Trophoblast cell (in vitro differentiated cells and primary cell): Measurements from ENCODE around the gene WDR48.

Experiments used
- DNase-seq, 2 donors: peaks; one replicate each; pipeline ENCODE4 v3.0.0-alpha.2; 2016
- H2AFZ ChIP-seq: 2 replicates; pipeline ENCODE4 v1.6.1; 2013; ENCODE audit warnings: low read length, moderate library complexity, mild to moderate bottlenecking; ENCODE audit not compliant: insufficient read depth, poor library complexity
- H2AK5ac ChIP-seq: 2 replicates; pipeline ENCODE4 v1.6.1; 2013; ENCODE audit warnings: mild to moderate bottlenecking, low read length
- H2BK120ac ChIP-seq: 2 replicates; pipeline ENCODE4 v1.6.1; 2013; ENCODE audit warnings: low read length, mild to moderate bottlenecking, moderate library complexity; ENCODE audit not compliant: insufficient read depth, poor library complexity
- H2BK12ac ChIP-seq: 2 replicates; pipeline ENCODE4 v1.6.1; 2013; ENCODE audit warnings: mild to moderate bottlenecking, low read length, moderate library complexity
- H2BK5ac ChIP-seq: 2 replicates; pipeline ENCODE4 v1.6.1; 2013; ENCODE audit warnings: low read length, low read depth, moderate library complexity, mild to moderate bottlenecking; ENCODE audit not compliant: poor library complexity
- H3K14ac ChIP-seq: 2 replicates; pipeline ENCODE4 v1.6.1; 2013; ENCODE audit warnings: mild to moderate bottlenecking, low read length
- H3K18ac ChIP-seq: 2 replicates; pipeline ENCODE4 v1.6.1; 2013; ENCODE audit warnings: mild to moderate bottlenecking, low read length
- H3K23ac ChIP-seq: 2 replicates; pipeline ENCODE4 v1.6.1; 2013; ENCODE audit warnings: low read length
- H3K27ac ChIP-seq: 2 replicates; pipeline ENCODE4 v1.5.1; 2013; ENCODE audit warnings: low read depth, mild to moderate bottlenecking, inconsistent platforms, low read length, moderate library complexity
- H3K27me3 ChIP-seq: 2 replicates; pipeline ENCODE4 v1.6.1; 2013; ENCODE audit warnings: inconsistent platforms, mild to moderate bottlenecking, low read length, moderate library complexity; ENCODE audit not compliant: insufficient read depth
- H3K36me3 ChIP-seq, 2 experiments: 1 replicate in 1 of 2; 2 replicates in 1 of 2; pipeline ENCODE4 v1.6.1; 2013; ENCODE audit warnings: low read length in 2 of 2, mild to moderate bottlenecking in 2 of 2, moderate library complexity in 1 of 2; ENCODE audit not compliant: insufficient read depth in 2 of 2, control insufficient read depth in 1 of 2
- H3K4ac ChIP-seq: 2 replicates; pipeline ENCODE4 v1.6.1; 2013; ENCODE audit warnings: low read depth, mild to moderate bottlenecking, low read length, moderate library complexity
- H3K4me1 ChIP-seq, 2 experiments: 1 replicate in 1 of 2; 2 replicates in 1 of 2; pipeline ENCODE4 v1.6.1; 2013; ENCODE audit warnings: low read length in 2 of 2, mild to moderate bottlenecking in 2 of 2, moderate library complexity in 1 of 2; ENCODE audit not compliant: insufficient read depth in 2 of 2, control insufficient read depth in 1 of 2
- H3K4me2 ChIP-seq: 2 replicates; pipeline ENCODE4 v1.6.1; 2013; ENCODE audit warnings: inconsistent platforms, mild to moderate bottlenecking, low read length, moderate library complexity
- H3K4me3 ChIP-seq: 2 replicates; pipeline ENCODE4 v1.5.1; 2013; ENCODE audit warnings: mild to moderate bottlenecking, low read depth, low read length, inconsistent platforms
- H3K79me1 ChIP-seq: one replicate; pipeline ENCODE4 v1.6.1; 2013; ENCODE audit warnings: low read length
- H3K79me2 ChIP-seq: 2 replicates; pipeline ENCODE4 v1.6.1; 2013; ENCODE audit warnings: low read length, mild to moderate bottlenecking; ENCODE audit not compliant: control insufficient read depth, insufficient read depth, poor library complexity
- H3K9ac ChIP-seq: 2 replicates; pipeline ENCODE4 v1.6.1; 2013; ENCODE audit warnings: mild to moderate bottlenecking, low read length
- H3K9me3 ChIP-seq: 2 replicates; pipeline ENCODE4 v1.6.1; 2013; ENCODE audit warnings: low read depth, mild to moderate bottlenecking, control low read depth, inconsistent platforms, low read length; ENCODE audit not compliant: insufficient read depth
- H4K12ac ChIP-seq: 2 replicates; pipeline ENCODE4 v1.6.1; 2013; ENCODE audit warnings: low read depth, mild to moderate bottlenecking, low read length, moderate library complexity
- H4K8ac ChIP-seq: 2 replicates; pipeline ENCODE4 v1.6.1; 2013; ENCODE audit warnings: low read depth, mild to moderate bottlenecking, low read length, moderate library complexity
- H4K91ac ChIP-seq: one replicate; pipeline ENCODE4 v1.6.1; 2013; ENCODE audit warnings: low read depth, mild to moderate bottlenecking, low read length, moderate library complexity
- WGBS: extraction: QIAGEN DNeasy Blood & Tissue Kit; methylation state at CpG from one replicate; pipeline ENCODE4 v1.1.7; 2013; ENCODE audit warnings: missing lambda C conversion rate; ENCODE audit not compliant: insufficient read length, insufficient coverage; ENCODE audit errors: extremely low coverage; 5-methylcytosine and 5-hydroxymethylcytosine counted together

Gene WDR48

GRCh38 chr3:39100500-39100886, 48.7 kb downstream of the WDR48 start:
- Histone ChIP-seq H3K18ac (no peak overlapping the region), H3K4me3 (no peak overlapping the region), H3K4ac (no peak overlapping the region), H3K23ac (no peak overlapping the region), H3K79me1 (peaks cover 2% of the 10 kb centered on the region), H4K8ac (no peak overlapping the region), H4K12ac (no peak overlapping the region), H3K79me2 (no peaks in the 10 kb centered on the region), H3K9ac (no peak overlapping the region), H4K91ac (no peak overlapping the region), H2BK120ac (no peak overlapping the region), H3K14ac (no peak overlapping the region), H2AFZ (no peak overlapping the region), H2BK5ac (no peak overlapping the region), H3K27ac (no peak overlapping the region), H2BK12ac (no peak overlapping the region), H3K9me3 (no peaks in the 10 kb centered on the region), H2AK5ac (no peak overlapping the region), H3K4me2 (no peak overlapping the region), H3K27me3 (no peaks in the 10 kb centered on the region), H3K36me3 (peaks cover 41 to 43% of the 10 kb centered on the region in 2 experiments), H3K4me1 (peaks cover 6 to 10% of the 10 kb centered on the region in 2 experiments)
- no peak for DNase-seq
- no CpG with 5 or more reads among the region's 9 CpGs for WGBS

GRCh38 chr3:39101022-39101689, 49.3 kb downstream of the WDR48 start:
- peak in 1 of 2 donors; percentile 60 for DNase-seq
- Histone ChIP-seq H3K4me1 (peaks cover 6 to 12% of the 10 kb centered on the region in 2 experiments), H3K14ac (no peak overlapping the region), H3K23ac (no peak overlapping the region), H3K18ac (no peak overlapping the region), H2BK120ac (no peak overlapping the region), H3K9me3 (no peaks in the 10 kb centered on the region), H4K8ac (no peak overlapping the region), H2AFZ (no peak overlapping the region), H2BK12ac (no peak overlapping the region), H3K79me2 (no peaks in the 10 kb centered on the region), H3K27me3 (no peaks in the 10 kb centered on the region), H3K4me2 (no peak overlapping the region), H3K36me3 (peaks cover 40 to 41% of the 10 kb centered on the region in 2 experiments), H2AK5ac (no peak overlapping the region), H4K12ac (no peak overlapping the region), H3K4me3 (no peak overlapping the region), H3K4ac (no peak overlapping the region), H3K9ac (no peak overlapping the region), H2BK5ac (no peak overlapping the region), H3K79me1 (peaks cover 2% of the 10 kb centered on the region), H4K91ac (no peak overlapping the region), H3K27ac (no peak overlapping the region)
- no CpG with 5 or more reads among the region's 5 CpGs for WGBS

- no peak overlapping the region for H3K23ac ChIP-seq
- H3K18ac ChIP-seq, result peak overlapping the region; percentile 30
- H4K12ac ChIP-seq, result no peak overlapping the region
- H3K4me2 ChIP-seq, result no peak overlapping the region
- peak overlapping the region; percentile 9 for H3K4ac ChIP-seq
- peaks cover 37 to 38% of the 10 kb centered on the region in 2 experiments for H3K36me3 ChIP-seq
- no peaks in the 10 kb centered on the region for H3K9me3 ChIP-seq
- no peak overlapping the region for H3K14ac ChIP-seq
- no peak overlapping the region for H3K4me3 ChIP-seq
- DNase-seq, result no peak
- H3K79me1 ChIP-seq, result peaks cover 10% of the 10 kb centered on the region
- no peak overlapping the region for H3K27ac ChIP-seq
- no peak overlapping the region for H4K8ac ChIP-seq
- H3K4me1 ChIP-seq, result peaks cover 2 to 9% of the 10 kb centered on the region in 2 experiments
- no peak overlapping the region for H2BK5ac ChIP-seq
- no peak overlapping the region for H2BK12ac ChIP-seq
- H4K91ac ChIP-seq, result no peak overlapping the region
- no peak overlapping the region for H2AK5ac ChIP-seq
- no peak overlapping the region for H2BK120ac ChIP-seq
- no peak overlapping the region for H2AFZ ChIP-seq
- no peak overlapping the region for H3K9ac ChIP-seq
- WGBS, result no CpG with 5 or more reads among the region's 8 CpGs
- H3K27me3 ChIP-seq, result no peaks in the 10 kb centered on the region
- H3K79me2 ChIP-seq, result peaks cover 8% of the 10 kb centered on the region
Measured at GRCh38 chr3:39102504-39103323, 50.9 kb downstream of the WDR48 start.

GRCh38 chr3:39103324-39103693, 51.5 kb downstream of the WDR48 start:
- Histone ChIP-seq H2AFZ (no peak overlapping the region), H4K12ac (no peak overlapping the region), H3K4me3 (no peak overlapping the region), H3K4ac (peak overlapping the region; percentile 9), H4K91ac (no peak overlapping the region), H4K8ac (no peak overlapping the region), H3K9me3 (no peaks in the 10 kb centered on the region), H2BK5ac (no peak overlapping the region), H3K4me1 (peaks cover 0 to 11% of the 10 kb centered on the region in 2 experiments), H3K18ac (no peak overlapping the region), H3K36me3 (peaks cover 31 to 32% of the 10 kb centered on the region in 2 experiments), H3K27me3 (no peaks in the 10 kb centered on the region), H3K4me2 (no peak overlapping the region), H3K14ac (no peak overlapping the region), H2AK5ac (no peak overlapping the region), H3K79me1 (peaks cover 10% of the 10 kb centered on the region), H2BK12ac (no peak overlapping the region), H2BK120ac (no peak overlapping the region), H3K23ac (no peak overlapping the region), H3K9ac (no peak overlapping the region), H3K27ac (no peak overlapping the region), H3K79me2 (peaks cover 8% of the 10 kb centered on the region)
- no peak for DNase-seq
- no CpG with 5 or more reads among the region's 4 CpGs for WGBS
